GM18519 (cell line): ENCODE data around the gene NAV2.
"Not testable (repeated sequence)": the region's sequence is repeated elsewhere in the genome, so short reads cannot be mapped to it uniquely, and the experiment has no call there.

Source experiments
- ATAC-seq: cut with Tn5 transposase; IDR thresholded peaks from one replicate; pipeline ENCODE4 v1.9.1; 2021; ENCODE audit warnings: mild to moderate bottlenecking, moderate library complexity; ENCODE audit not compliant: unreplicated experiment, low FRiP score

The NAV2 gene

GRCh38 chr11:19959648-19960059 is 247.0 kb downstream of the NAV2 start:
- ATAC-seq = no peak

GRCh38 chr11:19960410-19960809 is 247.8 kb downstream of the NAV2 start:
- ATAC-seq = not testable (repeated sequence)

GRCh38 chr11:19961225-19961624 is 248.6 kb downstream of the NAV2 start:
- no peak for ATAC-seq

- ATAC-seq = no peak
Measured at GRCh38 chr11:19962053-19962800, 249.6 kb downstream of the NAV2 start.

GRCh38 chr11:19962801-19963175 is 250.2 kb downstream of the NAV2 start:
- ATAC-seq = no peak

- ATAC-seq = no peak
Measured at GRCh38 chr11:19963697-19964387, 251.2 kb downstream of the NAV2 start.

GRCh38 chr11:19966441-19966840 is 253.8 kb downstream of the NAV2 start:
- ATAC-seq = no peak

- no peak for ATAC-seq
Measured at GRCh38 chr11:19966927-19967326, 254.3 kb downstream of the NAV2 start.

GRCh38 chr11:19967787-19968186 is 255.2 kb downstream of the NAV2 start:
- ATAC-seq = no peak

GRCh38 chr11:19968860-19969259 is 256.2 kb downstream of the NAV2 start:
- ATAC-seq = no peak

- no peak for ATAC-seq
Measured at GRCh38 chr11:19970944-19971343, 258.3 kb downstream of the NAV2 start.

- no peak for ATAC-seq
Measured at GRCh38 chr11:19972091-19972490, 259.5 kb downstream of the NAV2 start.

- no peak for ATAC-seq
Measured at GRCh38 chr11:19972651-19973050, 260.0 kb downstream of the NAV2 start.

GRCh38 chr11:19973136-19973635 is 260.5 kb downstream of the NAV2 start:
- no peak for ATAC-seq

GRCh38 chr11:19974886-19975285 is 262.2 kb downstream of the NAV2 start:
- ATAC-seq = no peak

GRCh38 chr11:19975414-19975990 is 262.9 kb downstream of the NAV2 start:
- no peak for ATAC-seq

- no peak for ATAC-seq
Measured at GRCh38 chr11:19976281-19976941, 263.8 kb downstream of the NAV2 start.

GRCh38 chr11:19977941-19978340 is 265.3 kb downstream of the NAV2 start:
- ATAC-seq = no peak

- ATAC-seq = peak; percentile 45
Measured at GRCh38 chr11:19978668-19979518, 266.3 kb downstream of the NAV2 start.

GRCh38 chr11:19979519-19979845 is 266.8 kb downstream of the NAV2 start:
- ATAC-seq = peak; percentile 61
